Type B pancreatic cell (in vitro differentiated cells): ENCODE results near the gene LYST. TPM values are rescaled to one million over a fixed set of nuclear protein-coding genes. Genes with fewer than 3 reads are reported as not detected.

Experiments used
- DNase-seq: peaks from one replicate; pipeline ENCODE4 v3.0.0; 2021; ENCODE audit warnings: mixed read lengths; ENCODE audit not compliant: unreplicated experiment; ENCODE audit errors: extremely low spot score
- H3K27ac Mint-ChIP-seq: 2 replicates; pipeline ENCODE4 v1.8.0; 2021; ENCODE audit warnings: mild to moderate bottlenecking, mixed read lengths
- H3K27me3 Mint-ChIP-seq: 2 replicates; pipeline ENCODE4 v1.8.0; 2021; ENCODE audit warnings: mixed read lengths
- H3K36me3 Mint-ChIP-seq: 2 replicates; pipeline ENCODE4 v1.8.0; 2021; ENCODE audit warnings: mixed read lengths
- H3K4me1 Mint-ChIP-seq: one replicate; pipeline ENCODE4 v1.8.0; 2021; ENCODE audit warnings: mixed read lengths; ENCODE audit not compliant: unreplicated experiment
- H3K4me3 Mint-ChIP-seq: 2 replicates; pipeline ENCODE4 v1.8.0; 2021; ENCODE audit warnings: mild to moderate bottlenecking, mixed read lengths
- H3K9me3 Mint-ChIP-seq: 2 replicates; pipeline ENCODE4 v1.8.0; 2021; ENCODE audit warnings: mixed read lengths
- CTCF ChIP-seq: fragments of 200-600 bp; sonication (generic); conservative IDR thresholded peaks from 2 replicates; pipeline ENCODE4 v1.5.0; 2021; ENCODE audit warnings: antibody characterized with exemption, mild to moderate bottlenecking
- total RNA-seq: library from RNA; stranded (reverse); gene quantifications from 2 replicates; pipeline ENCODE4 v1.2.1, GENCODE V29; 2021; ENCODE audit warnings: low replicate concordance

LYST gene
- total RNA-seq, 1 donor from 2014 or later: 9.7 TPM

- Mint-ChIP-seq H3K4me3 (no peak overlapping the region), H3K36me3 (no peaks in the 10 kb centered on the region), H3K27me3 (peaks cover 15% of the 10 kb centered on the region), H3K9me3 (peaks cover 4% of the 10 kb centered on the region), H3K4me1 (peaks cover 11% of the 10 kb centered on the region), H3K27ac (no peak overlapping the region)
- no peak for TF ChIP-seq CTCF
- no peak for DNase-seq
Measured at GRCh38 chr1:235861857-235862256, 4.8 kb downstream of the LYST start.

GRCh38 chr1:235860829-235861228, 5.9 kb downstream of the LYST start:
- Mint-ChIP-seq H3K36me3 (no peaks in the 10 kb centered on the region), H3K27me3 (peaks cover 12% of the 10 kb centered on the region), H3K27ac (no peak overlapping the region), H3K9me3 (peaks cover 4% of the 10 kb centered on the region), H3K4me1 (peaks cover 10% of the 10 kb centered on the region), H3K4me3 (no peak overlapping the region)
- TF ChIP-seq CTCF: no peak
- DNase-seq: no peak

GRCh38 chr1:235859789-235860188, 6.9 kb downstream of the LYST start:
- Mint-ChIP-seq H3K27me3 (peaks cover 4% of the 10 kb centered on the region), H3K36me3 (no peaks in the 10 kb centered on the region), H3K4me3 (no peak overlapping the region), H3K4me1 (peaks cover under 1% of the 10 kb centered on the region), H3K9me3 (peaks cover 4% of the 10 kb centered on the region), H3K27ac (no peak overlapping the region)
- no peak for DNase-seq
- TF ChIP-seq CTCF: no peak

- Mint-ChIP-seq H3K27ac (no peak overlapping the region), H3K27me3 (no peaks in the 10 kb centered on the region), H3K4me1 (no peaks in the 10 kb centered on the region), H3K4me3 (no peak overlapping the region), H3K9me3 (peaks cover 4% of the 10 kb centered on the region), H3K36me3 (no peaks in the 10 kb centered on the region)
- no peak for DNase-seq
- TF ChIP-seq CTCF: no peak
Measured at GRCh38 chr1:235858766-235859165, 7.9 kb downstream of the LYST start.

GRCh38 chr1:235857756-235858155, 8.9 kb downstream of the LYST start:
- Mint-ChIP-seq H3K9me3 (peaks cover 4% of the 10 kb centered on the region), H3K27me3 (no peaks in the 10 kb centered on the region), H3K4me3 (no peak overlapping the region), H3K4me1 (no peaks in the 10 kb centered on the region), H3K27ac (no peak overlapping the region), H3K36me3 (no peaks in the 10 kb centered on the region)
- no peak for TF ChIP-seq CTCF
- no peak for DNase-seq

GRCh38 chr1:235855811-235856429, 10.8 kb downstream of the LYST start:
- Mint-ChIP-seq H3K4me1 (no peaks in the 10 kb centered on the region), H3K9me3 (peaks cover 4% of the 10 kb centered on the region), H3K4me3 (no peak overlapping the region), H3K27me3 (no peaks in the 10 kb centered on the region), H3K27ac (no peak overlapping the region), H3K36me3 (no peaks in the 10 kb centered on the region)
- DNase-seq: no peak
- TF ChIP-seq CTCF: no peak
